Measurements from ENCODE around the gene CPS1. TPM values are rescaled to one million over a fixed set of nuclear protein-coding genes. Genes with fewer than 3 reads are reported as not detected.

Gene CPS1
- total and polyA plus RNA-seq, 2 experiments from 2014 or later = 5.5 to 11.0 TPM

- TF ChIP-seq EZH2 (IDR thresholded peaks at IDR 0.05; ENCODE audit: low read depth, unreplicated experiment) (no peak), ETS1 (IDR thresholded peaks at IDR 0.05) (no peak), EZH2phosphoT487 (IDR thresholded peaks at IDR 0.05; ENCODE audit: unreplicated experiment) (no peak), STAT1 (IDR thresholded peaks at IDR 0.05; ENCODE audit: unreplicated experiment) (no peak)
These were observed 19.3 kb upstream of the CPS1 start (continued) for GRCh38 chr2:210536973-210537650.

- no peak overlapping the region for H3K4me3 ChIP-seq
- no peak overlapping the region for H3K27ac ChIP-seq (ENCODE audit: low read depth)
- DNase-seq (ENCODE audit: low spot score) (no peak), ATAC-seq (no peak)
- H3K4me3 Mint-ChIP-seq = no peak overlapping the region
- no peaks in the 10 kb centered on the region for H3F3A ChIP-seq (replicated peaks; ENCODE audit: low read depth)
- H3K4me1 Mint-ChIP-seq = peaks cover 30% of the 10 kb centered on the region
- no peaks in the 10 kb centered on the region; the same call in 1 of the 2 replicates for H3K9me2 ChIP-seq (ENCODE audit: insufficient read depth)
- peaks cover 16% of the 10 kb centered on the region for H3K4me1 ChIP-seq (ENCODE audit: insufficient read depth)
- H3K4me2 ChIP-seq = no peak overlapping the region
- no peaks in the 10 kb centered on the region for H3K27me3 ChIP-seq (ENCODE audit: insufficient read depth)
- no peaks in the 10 kb centered on the region for H3K36me3 Mint-ChIP-seq (ENCODE audit: low read depth)
- H2AFZ ChIP-seq = no peak overlapping the region
- H3K79me2 ChIP-seq (replicated peaks; ENCODE audit: insufficient read depth) = no peaks in the 10 kb centered on the region
- no peaks in the 10 kb centered on the region for H3K9me3 Mint-ChIP-seq
- no peak overlapping the region for H3K27ac Mint-ChIP-seq
- no peaks in the 10 kb centered on the region for H3K27me3 Mint-ChIP-seq (ENCODE audit: insufficient read depth, low read depth, poor library complexity)
- H4K20me1 ChIP-seq (replicated peaks; ENCODE audit: insufficient read depth) = no peaks in the 10 kb centered on the region
- no peaks in the 10 kb centered on the region for H3K36me3 ChIP-seq (ENCODE audit: insufficient read depth)
- TF ChIP-seq ZNF331 (CRISPR knock-in tag; IDR thresholded peaks at IDR 0.05; ENCODE audit: low read depth) (no peak), REST (IDR thresholded peaks at IDR 0.05; ENCODE audit: unreplicated experiment) (no peak), CREB1 (CRISPR knock-in tag; IDR thresholded peaks at IDR 0.05; ENCODE audit: low read depth) (no peak), JUNB (IDR thresholded peaks at IDR 0.05; ENCODE audit: unreplicated experiment) (no peak), ZNF462 (CRISPR knock-in tag; IDR thresholded peaks at IDR 0.05) (no peak), ZNF114 (CRISPR knock-in tag; IDR thresholded peaks at IDR 0.05) (no peak), EZH2 (IDR thresholded peaks at IDR 0.05; ENCODE audit: low read depth, unreplicated experiment) (no peak), ETS1 (IDR thresholded peaks at IDR 0.05) (no peak), STAT1 (IDR thresholded peaks at IDR 0.05; ENCODE audit: unreplicated experiment) (no peak), POLR2AphosphoS5 (IDR thresholded peaks at IDR 0.05; ENCODE audit: low read depth) (no peak), EZH2phosphoT487 (IDR thresholded peaks at IDR 0.05; ENCODE audit: unreplicated experiment) (no peak)
These were observed 17.4 kb upstream of the CPS1 start for GRCh38 chr2:210539035-210539434.
